OCI-LY1 (cell line): ENCODE data around the gene PTPRJ.

ENCODE experiments used
- H2AFZ ChIP-seq: fragments of 200-600 bp; sonication (generic), shearing (Covaris generic); 2 replicates; pipeline ENCODE4 v1.6.0; 2014; ENCODE audit warnings: antibody characterized with exemption, mild to moderate bottlenecking, low read length
- H3F3A ChIP-seq: fragments of 200-600 bp; sonication (generic), shearing (Covaris generic); 2 replicates; pipeline ENCODE4 v1.6.0; 2014; ENCODE audit warnings: mild to moderate bottlenecking, antibody characterized with exemption, low read length, moderate library complexity; ENCODE audit not compliant: insufficient read depth
- H3K27ac ChIP-seq: fragments of 200-600 bp; sonication (generic); 2 replicates; pipeline ENCODE4 v1.5.1; 2014; ENCODE audit warnings: low read length, mixed run types, mild to moderate bottlenecking, low read depth; ENCODE audit not compliant: poor library complexity, severe bottlenecking
- H3K27me3 ChIP-seq: fragments of 200-600 bp; sonication (generic); 2 replicates; pipeline ENCODE4 v1.6.0; 2014; ENCODE audit warnings: antibody characterized with exemption, mild to moderate bottlenecking, low read length, moderate library complexity; ENCODE audit not compliant: insufficient read depth
- H3K36me3 ChIP-seq: fragments of 200-600 bp; sonication (generic); 2 replicates; pipeline ENCODE4 v1.6.1; 2014; ENCODE audit warnings: mild to moderate bottlenecking, antibody characterized with exemption, low read length, moderate library complexity, mixed read lengths; ENCODE audit not compliant: insufficient read depth
- H3K4me1 ChIP-seq: fragments of 200-600 bp; sonication (generic); 2 replicates; pipeline ENCODE4 v1.5.1; 2014; ENCODE audit warnings: mild to moderate bottlenecking, low read length, moderate library complexity; ENCODE audit not compliant: insufficient read depth, severe bottlenecking
- H3K4me2 ChIP-seq: fragments of 200-600 bp; sonication (generic), shearing (Covaris generic); 2 replicates; pipeline ENCODE4 v1.6.1; 2014; ENCODE audit warnings: low read length
- H3K4me3 ChIP-seq: fragments of 200-600 bp; sonication (generic); 2 replicates; pipeline ENCODE4 v1.5.1; 2014; ENCODE audit warnings: low read length, low read depth, mild to moderate bottlenecking, mixed read lengths; ENCODE audit not compliant: poor library complexity, severe bottlenecking
- H3K79me2 ChIP-seq: fragments of 200-600 bp; shearing (Covaris generic); 2 replicates; pipeline ENCODE4 v1.6.1; 2016; ENCODE audit warnings: mixed run types, low read length, mixed read lengths; ENCODE audit not compliant: insufficient read depth
- H3K9ac ChIP-seq: fragments of 200-600 bp; sonication (generic), shearing (Covaris generic); 2 replicates; pipeline ENCODE4 v1.6.1; 2014; ENCODE audit warnings: mild to moderate bottlenecking, low read length, mixed read lengths
- H3K9me2 ChIP-seq: fragments of 200-600 bp; sonication (generic), shearing (Covaris generic); 2 replicates; pipeline ENCODE4 v1.6.1; 2014; ENCODE audit warnings: low read depth, mild to moderate bottlenecking, low read length, mixed read lengths
- H3K9me3 ChIP-seq: fragments of 200-600 bp; shearing (Covaris generic); 2 replicates; pipeline ENCODE4 v1.6.1; 2014; ENCODE audit warnings: low read length, mixed read lengths
- H4K20me1 ChIP-seq: fragments of 200-600 bp; sonication (generic), shearing (Covaris generic); 2 replicates; pipeline ENCODE4 v1.6.0; 2016; ENCODE audit warnings: mild to moderate bottlenecking, low read length; ENCODE audit not compliant: insufficient read depth
- EZH2 ChIP-seq: fragments of 200-600 bp; sonication (generic), shearing (Covaris generic); IDR thresholded peaks from 2 replicates; pipeline ENCODE4 v1.8.0; 2017; ENCODE audit warnings: borderline replicate concordance, mixed run types, mild to moderate bottlenecking, antibody characterized with exemption, low read length, moderate library complexity, mixed read lengths
- TF ChIP-seq, protein P1 (sequence below): fragments of 200-600 bp; sonication (generic), shearing (Covaris generic); IDR thresholded peaks from 2 replicates; pipeline ENCODE4 v1.5.1; 2017; ENCODE audit warnings: mild to moderate bottlenecking, antibody characterized with exemption, low read length, moderate library complexity, mixed read lengths

The PTPRJ gene

GRCh38 chr11:48154151-48154550 lies 173.8 kb downstream of the PTPRJ start:
- H3K27me3 ChIP-seq: no peaks in the 10 kb centered on the region
- H3F3A ChIP-seq: no peaks in the 10 kb centered on the region
- no peak overlapping the region for H3K27ac ChIP-seq
- no peak overlapping the region for H2AFZ ChIP-seq
- no peaks in the 10 kb centered on the region for H3K79me2 ChIP-seq
- no peak overlapping the region for H3K9ac ChIP-seq
- H3K4me3 ChIP-seq: no peak overlapping the region
- no peak overlapping the region for H3K4me2 ChIP-seq
- peaks cover 11% of the 10 kb centered on the region for H3K9me3 ChIP-seq
- H3K4me1 ChIP-seq: no peaks in the 10 kb centered on the region
- no peaks in the 10 kb centered on the region for H3K9me2 ChIP-seq
- H4K20me1 ChIP-seq: no peaks in the 10 kb centered on the region
- H3K36me3 ChIP-seq: peaks cover 95% of the 10 kb centered on the region
- no peak for TF ChIP-seq EZH2
- TF ChIP-seq, protein P1, sequence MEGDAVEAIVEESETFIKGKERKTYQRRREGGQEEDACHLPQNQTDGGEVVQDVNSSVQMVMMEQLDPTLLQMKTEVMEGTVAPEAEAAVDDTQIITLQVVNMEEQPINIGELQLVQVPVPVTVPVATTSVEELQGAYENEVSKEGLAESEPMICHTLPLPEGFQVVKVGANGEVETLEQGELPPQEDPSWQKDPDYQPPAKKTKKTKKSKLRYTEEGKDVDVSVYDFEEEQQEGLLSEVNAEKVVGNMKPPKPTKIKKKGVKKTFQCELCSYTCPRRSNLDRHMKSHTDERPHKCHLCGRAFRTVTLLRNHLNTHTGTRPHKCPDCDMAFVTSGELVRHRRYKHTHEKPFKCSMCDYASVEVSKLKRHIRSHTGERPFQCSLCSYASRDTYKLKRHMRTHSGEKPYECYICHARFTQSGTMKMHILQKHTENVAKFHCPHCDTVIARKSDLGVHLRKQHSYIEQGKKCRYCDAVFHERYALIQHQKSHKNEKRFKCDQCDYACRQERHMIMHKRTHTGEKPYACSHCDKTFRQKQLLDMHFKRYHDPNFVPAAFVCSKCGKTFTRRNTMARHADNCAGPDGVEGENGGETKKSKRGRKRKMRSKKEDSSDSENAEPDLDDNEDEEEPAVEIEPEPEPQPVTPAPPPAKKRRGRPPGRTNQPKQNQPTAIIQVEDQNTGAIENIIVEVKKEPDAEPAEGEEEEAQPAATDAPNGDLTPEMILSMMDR: no peak

DNA sequence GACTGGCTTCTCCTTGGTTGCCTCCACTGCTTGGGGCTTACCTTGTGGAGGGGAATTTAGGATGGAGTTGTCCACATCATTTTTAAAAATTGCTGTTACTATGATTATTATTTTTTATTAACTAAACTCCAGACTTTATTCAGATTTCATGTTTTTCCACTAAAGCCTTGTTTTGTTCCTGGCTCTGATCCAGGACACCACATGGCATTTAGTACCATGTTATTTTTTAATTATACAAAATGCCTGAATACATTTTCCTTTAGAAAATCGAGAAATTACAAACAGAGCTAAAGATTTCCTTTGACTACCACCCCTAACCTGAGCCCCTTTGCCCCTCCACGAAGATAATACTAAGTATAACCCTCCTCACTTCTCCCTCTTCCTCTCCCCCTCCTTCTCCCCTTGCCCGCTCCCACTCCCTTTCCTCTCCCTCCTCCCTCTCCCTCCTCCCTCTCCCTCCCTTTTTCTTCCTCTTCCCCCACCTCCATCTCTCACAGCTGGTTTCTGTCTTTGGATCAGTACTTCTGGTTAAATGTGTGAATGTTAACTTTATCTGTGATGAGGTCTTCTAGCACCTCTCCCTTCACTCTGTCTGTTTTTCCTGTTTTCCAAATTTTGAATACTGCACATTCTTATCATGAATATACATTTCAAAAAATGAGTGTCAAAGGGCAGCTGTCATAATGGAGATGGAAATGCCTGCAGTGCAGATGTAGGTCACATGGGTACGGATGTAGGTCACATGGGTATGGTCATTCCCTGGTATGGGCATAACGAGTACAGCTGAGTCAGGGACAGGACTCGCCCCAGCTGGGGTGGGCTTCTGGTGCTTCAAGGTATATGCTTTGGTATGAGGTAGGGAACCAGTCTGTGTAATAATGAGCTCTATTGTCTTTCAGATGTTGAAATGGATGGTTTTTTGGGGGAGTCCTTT lies 181.9 kb downstream of the PTPRJ start:
- Histone ChIP-seq H3F3A (no peaks in the 10 kb centered on the region), H2AFZ (no peak overlapping the region), H3K79me2 (no peaks in the 10 kb centered on the region), H3K9me2 (no peaks in the 10 kb centered on the region), H3K36me3 (peaks cover 97% of the 10 kb centered on the region), H3K27me3 (no peaks in the 10 kb centered on the region), H3K4me3 (no peak overlapping the region), H4K20me1 (no peaks in the 10 kb centered on the region), H3K4me2 (no peak overlapping the region), H3K9ac (no peak overlapping the region), H3K4me1 (no peaks in the 10 kb centered on the region), H3K27ac (no peak overlapping the region), H3K9me3 (no peaks in the 10 kb centered on the region)
- TF ChIP-seq, protein P1: no peak
- TF ChIP-seq EZH2: no peak

DNA sequence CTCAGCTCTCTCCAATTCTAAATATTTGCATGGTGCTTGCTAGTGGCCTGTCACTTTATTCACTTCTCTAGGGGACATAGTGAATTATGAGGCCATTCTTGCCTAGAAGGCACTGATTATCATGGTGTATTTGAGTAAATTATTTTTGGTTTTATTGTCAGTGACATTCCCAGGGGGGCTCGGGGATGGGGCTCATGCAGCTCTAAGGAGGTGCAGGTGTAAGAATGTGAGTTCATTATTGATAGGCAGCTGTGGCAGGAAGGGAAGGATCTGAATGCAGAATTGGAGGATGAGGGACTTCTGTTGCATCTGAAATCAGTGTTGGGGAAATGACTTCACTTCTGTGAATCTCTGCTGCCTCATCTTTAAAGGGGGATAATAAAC lies 182.5 kb downstream of the PTPRJ start:
- no peak overlapping the region for H3K4me2 ChIP-seq
- H3F3A ChIP-seq: no peaks in the 10 kb centered on the region
- TF ChIP-seq, protein P1: no peak
- TF ChIP-seq EZH2: no peak
- no peak overlapping the region for H3K9ac ChIP-seq
- no peaks in the 10 kb centered on the region for H3K79me2 ChIP-seq
- peaks cover 97% of the 10 kb centered on the region for H3K36me3 ChIP-seq
- H3K9me2 ChIP-seq: no peaks in the 10 kb centered on the region
- no peak overlapping the region for H3K27ac ChIP-seq
- H3K4me1 ChIP-seq: no peaks in the 10 kb centered on the region
- H3K9me3 ChIP-seq: no peaks in the 10 kb centered on the region
- H2AFZ ChIP-seq: no peak overlapping the region
- H3K4me3 ChIP-seq: no peak overlapping the region
- H4K20me1 ChIP-seq: no peaks in the 10 kb centered on the region
- no peaks in the 10 kb centered on the region for H3K27me3 ChIP-seq
